Activated naive CD8-positive, alpha-beta T cell treated with anti-CD3 and anti-CD28 coated beads, Interleukin-2, amount 50 U/mL, for 24 hours (primary cell): ENCODE data around the gene NOL4L.
"Not testable (repeated sequence)": the region's sequence is repeated elsewhere in the genome, so short reads cannot be mapped to it uniquely, and the experiment has no call there.

ENCODE experiments used
- ATAC-seq: fragments of 150-1000 bp; cut with Tn5 transposase; one replicate; pipeline ENCODE4 v1.10.0; 2021
- DNase-seq: peaks from one replicate; pipeline ENCODE4 v3.0.0; 2021
- H3K27ac Mint-ChIP-seq: one replicate; pipeline ENCODE4 v1.8.0; 2021; ENCODE audit warnings: mild to moderate bottlenecking, mixed read lengths
- H3K27me3 Mint-ChIP-seq: one replicate; pipeline ENCODE4 v1.8.0; 2021; ENCODE audit warnings: mixed read lengths
- H3K36me3 Mint-ChIP-seq: one replicate; pipeline ENCODE4 v1.8.0; 2021; ENCODE audit warnings: low read depth, mixed read lengths
- H3K4me1 Mint-ChIP-seq: one replicate; pipeline ENCODE4 v1.8.0; 2021; ENCODE audit warnings: mixed read lengths
- H3K4me3 Mint-ChIP-seq: one replicate; pipeline ENCODE4 v1.8.0; 2021; ENCODE audit warnings: mild to moderate bottlenecking, moderate library complexity, mixed read lengths
- H3K9me3 Mint-ChIP-seq: one replicate; pipeline ENCODE4 v1.8.0; 2021; ENCODE audit warnings: mixed read lengths

Gene NOL4L

DNA sequence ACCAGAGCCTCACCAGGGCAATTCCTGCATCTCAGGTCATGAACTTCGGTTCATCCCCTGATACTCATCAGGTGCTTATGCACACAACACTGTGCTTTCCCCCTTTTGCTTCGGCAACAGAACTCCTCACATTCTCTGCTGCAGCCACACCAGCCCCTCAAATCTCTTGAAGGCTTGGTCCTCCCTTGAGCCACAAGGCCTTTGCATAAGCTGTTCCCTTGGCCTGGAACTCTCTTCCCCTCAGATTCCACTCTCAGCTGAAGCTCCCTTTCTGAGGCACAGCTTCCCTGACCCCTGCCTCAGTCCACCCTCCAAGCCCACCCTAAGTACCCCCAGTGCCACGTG is 76.4 kb downstream of the NOL4L start:
- Mint-ChIP-seq H3K9me3 (no peaks in the 10 kb centered on the region), H3K4me3 (peak overlapping the region; percentile 76), H3K4me1 (peaks cover 88% of the 10 kb centered on the region), H3K36me3 (peaks cover 11% of the 10 kb centered on the region), H3K27me3 (no peaks in the 10 kb centered on the region), H3K27ac (peak overlapping the region; percentile 83)
- no peak for ATAC-seq
- DNase-seq = no peak

DNA sequence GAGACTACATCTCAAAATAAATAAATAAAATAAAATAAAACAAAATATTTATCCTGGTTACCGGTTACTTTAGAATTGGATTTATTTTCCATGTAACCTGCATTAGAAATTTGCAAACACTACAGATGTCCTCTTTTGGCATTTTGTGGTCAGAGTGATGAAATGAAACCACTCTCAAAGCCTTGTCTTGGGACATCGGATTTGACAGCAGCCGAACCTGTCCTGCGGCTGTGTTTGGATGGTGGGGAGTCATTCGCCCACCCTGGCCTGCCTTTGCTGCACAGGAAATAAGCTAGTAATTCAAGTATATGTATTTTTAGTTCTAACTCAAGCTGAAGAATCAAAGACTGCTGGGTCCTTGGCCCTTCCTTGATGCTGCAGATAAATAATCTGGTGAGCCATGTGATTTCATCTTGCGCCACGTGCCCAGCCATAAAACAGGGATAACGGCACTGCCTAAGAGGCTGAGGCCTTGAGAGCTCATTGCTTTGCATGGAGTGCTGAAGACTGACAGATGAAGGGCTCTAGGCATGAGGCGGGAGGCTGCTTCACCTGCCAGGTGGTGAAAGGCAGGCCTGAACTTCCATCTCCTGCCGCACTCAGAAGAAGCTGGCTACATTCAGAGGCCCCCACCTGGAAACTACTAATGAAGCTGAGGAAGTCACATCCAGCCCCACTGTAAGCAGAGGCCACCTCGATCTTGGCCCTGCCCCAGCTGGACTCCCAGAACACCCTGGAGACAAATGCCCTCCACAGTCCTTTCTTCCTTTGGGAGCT is 76.9 kb downstream of the NOL4L start:
- DNase-seq = no peak
- peaks cover 85% of the 10 kb centered on the region for H3K4me1 Mint-ChIP-seq
- no peak overlapping the region for H3K4me3 Mint-ChIP-seq
- ATAC-seq = no peak
- H3K27ac Mint-ChIP-seq = peak overlapping the region; percentile 83
- H3K36me3 Mint-ChIP-seq = peaks cover 11% of the 10 kb centered on the region
- no peaks in the 10 kb centered on the region for H3K9me3 Mint-ChIP-seq
- H3K27me3 Mint-ChIP-seq = no peaks in the 10 kb centered on the region

DNA sequence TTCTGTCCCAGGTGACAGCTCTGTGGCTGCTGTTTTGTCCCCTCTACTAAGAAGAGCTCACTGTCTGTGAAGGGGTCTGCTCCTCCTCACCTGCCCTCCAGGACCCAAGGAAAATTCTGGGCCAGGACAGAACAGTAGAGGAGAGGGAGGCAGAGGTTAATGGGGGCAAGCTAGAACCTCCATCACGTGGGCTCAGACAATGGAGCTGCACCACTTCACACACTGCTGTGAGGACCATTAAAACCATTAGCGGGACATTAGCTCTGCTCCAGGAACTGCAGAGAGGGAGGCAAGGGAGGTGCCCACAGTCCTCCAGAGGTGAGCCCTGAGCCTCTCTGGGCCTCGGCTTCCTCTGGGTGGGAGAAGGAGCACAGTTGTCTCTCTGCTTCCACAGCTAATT is 78.4 kb downstream of the NOL4L start:
- Mint-ChIP-seq H3K4me1 (peaks cover 77% of the 10 kb centered on the region), H3K27ac (no peak overlapping the region), H3K4me3 (no peak overlapping the region), H3K36me3 (peaks cover 14% of the 10 kb centered on the region), H3K27me3 (no peaks in the 10 kb centered on the region), H3K9me3 (no peaks in the 10 kb centered on the region)
- ATAC-seq (no peak), DNase-seq (no peak)

DNA sequence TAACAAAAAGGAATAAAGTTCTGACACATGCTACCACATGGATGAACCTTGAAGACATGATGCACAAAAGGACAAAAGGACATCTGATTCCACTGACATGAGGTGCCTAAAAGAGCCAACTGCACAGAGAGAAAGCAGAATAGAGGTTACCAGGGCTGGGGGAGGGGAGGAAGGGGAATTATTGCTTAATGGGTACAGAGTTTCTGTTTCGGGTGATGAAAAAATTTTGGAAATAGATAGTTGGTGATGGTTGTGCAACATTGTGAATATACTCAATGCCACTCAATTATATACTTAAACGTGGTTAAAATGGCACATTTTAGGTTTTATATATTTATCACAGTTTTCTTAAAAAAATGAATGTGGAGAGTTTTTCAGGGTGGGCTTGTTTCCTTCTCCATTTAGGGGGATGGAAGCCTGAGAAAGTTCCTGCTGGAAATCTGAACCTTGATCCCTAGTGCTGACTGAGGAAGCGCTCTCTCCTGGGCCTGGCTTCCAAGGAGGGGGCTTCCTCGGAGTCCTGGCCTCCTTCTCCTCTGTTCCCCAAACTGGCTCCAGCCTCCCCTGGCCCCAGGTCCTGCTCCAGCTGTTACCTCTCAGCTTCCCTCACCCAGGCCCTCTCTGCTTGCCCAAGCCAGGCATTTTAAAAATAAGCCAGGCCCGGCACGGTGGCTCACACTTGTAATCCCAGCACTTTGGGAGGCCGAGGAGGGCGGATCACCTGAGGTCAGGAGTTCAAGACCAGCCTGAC is 79.2 kb downstream of the NOL4L start:
- Mint-ChIP-seq H3K4me1 (peaks cover 75% of the 10 kb centered on the region), H3K36me3 (peaks cover 14% of the 10 kb centered on the region), H3K9me3 (no peaks in the 10 kb centered on the region), H3K27ac (peak overlapping the region; percentile 20), H3K27me3 (no peaks in the 10 kb centered on the region), H3K4me3 (no peak overlapping the region)
- ATAC-seq (no peak), DNase-seq (no peak)

DNA sequence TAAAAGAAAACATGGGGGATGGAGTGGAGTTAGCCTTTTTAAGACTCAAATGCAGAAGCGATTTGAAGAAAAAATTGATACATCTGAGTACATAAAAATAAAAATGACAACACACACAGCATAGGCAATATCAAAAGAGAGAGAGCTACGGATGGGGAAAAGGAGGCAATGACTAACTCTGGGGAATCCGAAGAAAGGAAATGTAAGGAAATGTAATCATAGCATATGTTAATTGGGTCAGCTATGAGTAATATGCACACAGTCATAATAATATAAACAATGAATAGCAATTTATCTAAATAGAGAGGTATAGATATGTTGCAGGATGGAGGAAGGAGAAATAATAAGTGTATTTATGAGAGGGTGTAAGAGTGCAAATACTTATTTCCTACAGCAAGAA is 83.4 kb downstream of the NOL4L start:
- Mint-ChIP-seq H3K9me3 (no peaks in the 10 kb centered on the region), H3K4me1 (peaks cover 45% of the 10 kb centered on the region), H3K27ac (no peak overlapping the region), H3K27me3 (no peaks in the 10 kb centered on the region), H3K4me3 (no peak overlapping the region), H3K36me3 (peaks cover 8% of the 10 kb centered on the region)
- DNase-seq (no peak), ATAC-seq (peak; percentile 30)

DNA sequence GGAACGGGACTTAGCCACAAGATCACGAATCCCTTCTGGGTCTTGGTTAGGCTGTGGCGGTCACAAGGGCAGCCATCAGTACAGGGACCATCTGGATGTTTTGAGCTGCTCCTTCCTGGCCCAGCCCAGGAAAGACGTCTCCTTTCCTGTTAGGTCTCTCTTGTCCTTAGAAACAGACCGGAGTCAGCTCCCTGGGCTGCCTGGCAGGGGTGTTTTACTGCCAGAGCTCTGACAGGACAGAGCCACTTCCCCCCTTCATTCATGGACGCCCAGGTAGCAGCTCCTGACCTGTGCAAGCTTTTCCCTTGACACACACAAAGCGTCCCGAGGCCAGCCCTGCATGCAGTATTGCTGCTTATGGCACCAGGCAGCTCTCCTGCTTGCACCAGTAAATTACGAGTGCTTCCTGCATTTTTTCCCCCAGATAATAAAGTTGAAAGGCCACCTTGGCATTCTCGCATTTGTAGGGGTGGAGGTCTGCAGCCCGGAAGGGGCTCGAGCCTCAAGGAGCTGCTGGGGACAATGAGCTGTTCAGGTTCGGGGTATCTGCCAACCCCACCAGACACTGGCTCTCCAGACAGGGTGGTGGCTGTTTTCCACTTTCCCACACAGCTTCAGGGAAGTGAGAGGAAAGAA is 87.4 kb downstream of the NOL4L start:
- peaks cover 20% of the 10 kb centered on the region for H3K4me1 Mint-ChIP-seq
- no peak overlapping the region for H3K27ac Mint-ChIP-seq
- no peak overlapping the region for H3K4me3 Mint-ChIP-seq
- H3K36me3 Mint-ChIP-seq = peaks cover 2% of the 10 kb centered on the region
- no peaks in the 10 kb centered on the region for H3K27me3 Mint-ChIP-seq
- DNase-seq (no peak), ATAC-seq (no peak)
- H3K9me3 Mint-ChIP-seq = no peaks in the 10 kb centered on the region

DNA sequence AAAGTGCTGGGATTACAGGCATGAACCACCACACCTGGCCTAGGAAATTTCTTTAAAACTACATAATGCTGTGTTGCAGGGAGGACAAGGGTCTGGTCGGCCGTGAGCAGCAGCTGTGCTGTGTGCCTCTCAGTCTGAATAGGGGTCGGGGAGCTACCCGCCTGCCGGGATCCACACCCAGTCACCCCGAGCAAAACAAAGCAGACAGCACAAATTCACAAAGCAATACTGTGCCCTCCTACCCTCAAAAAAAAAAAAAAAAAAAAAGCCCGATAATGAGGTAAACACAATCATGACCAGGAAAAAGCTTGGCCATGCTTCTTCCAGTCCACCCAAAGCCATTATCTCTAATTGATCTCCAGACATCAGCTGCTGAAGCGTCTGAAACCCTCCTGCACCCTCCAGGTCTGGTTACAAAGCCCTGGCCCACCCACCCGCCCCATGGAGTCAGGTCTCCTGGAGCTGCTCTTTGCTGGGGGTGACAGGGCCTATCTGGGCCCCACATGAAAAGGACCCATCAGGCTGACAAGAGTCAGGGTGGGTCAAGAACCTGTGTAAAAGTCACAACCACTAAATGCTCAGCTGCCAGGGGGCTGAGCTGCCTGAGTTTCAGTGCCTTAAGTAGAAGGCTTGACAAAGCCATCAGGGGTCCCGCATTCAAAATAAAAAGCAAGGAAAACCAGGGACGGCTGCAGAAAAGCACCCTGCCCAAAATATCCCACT is 88.2 kb downstream of the NOL4L start:
- H3K27me3 Mint-ChIP-seq = no peaks in the 10 kb centered on the region
- H3K36me3 Mint-ChIP-seq = peaks cover 2% of the 10 kb centered on the region
- no peak overlapping the region for H3K4me3 Mint-ChIP-seq
- no peaks in the 10 kb centered on the region for H3K9me3 Mint-ChIP-seq
- no peak overlapping the region for H3K27ac Mint-ChIP-seq
- no peak for ATAC-seq
- H3K4me1 Mint-ChIP-seq = peaks cover 20% of the 10 kb centered on the region
- DNase-seq = no peak

DNA sequence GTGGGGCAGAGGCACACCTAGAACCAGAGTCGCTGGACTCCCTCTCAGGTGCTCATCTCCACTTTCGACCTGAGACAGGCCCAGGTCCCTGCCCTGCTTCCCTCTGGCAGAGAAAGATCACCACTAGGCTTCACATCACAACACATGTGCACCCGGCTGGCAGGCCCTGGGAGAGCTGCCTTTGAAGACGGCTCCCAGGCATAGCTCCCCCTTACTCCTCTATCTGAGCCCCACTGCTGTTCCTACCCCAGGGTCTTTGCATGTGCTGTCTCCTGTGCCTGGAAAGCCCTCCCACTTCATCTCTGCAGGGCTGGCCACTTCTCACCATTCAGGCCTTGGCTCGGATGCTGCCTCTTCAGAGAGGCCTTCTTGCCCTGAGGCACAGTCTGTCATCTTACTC is 89.2 kb downstream of the NOL4L start:
- Mint-ChIP-seq H3K36me3 (no peaks in the 10 kb centered on the region), H3K4me3 (no peak overlapping the region), H3K27me3 (no peaks in the 10 kb centered on the region), H3K27ac (no peak overlapping the region), H3K9me3 (no peaks in the 10 kb centered on the region), H3K4me1 (peaks cover 11% of the 10 kb centered on the region)
- no peak for ATAC-seq
- DNase-seq = no peak

DNA sequence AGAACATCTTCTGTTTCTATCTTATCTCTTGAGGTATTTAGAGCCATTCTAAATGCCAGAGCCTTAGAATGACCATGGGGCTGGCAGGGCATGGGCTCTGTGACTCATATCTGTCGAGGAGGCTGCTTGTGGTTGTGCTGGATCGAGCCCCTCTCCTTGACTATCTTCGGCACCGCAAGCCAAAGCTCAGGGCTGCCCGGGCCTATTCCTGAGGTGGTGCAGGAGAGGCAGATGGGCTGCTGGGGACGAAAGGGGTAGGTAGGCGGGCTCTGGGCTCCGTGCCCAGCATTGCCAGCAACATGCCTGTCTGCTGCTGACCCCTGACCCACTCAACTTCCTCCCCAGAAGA is 89.9 kb downstream of the NOL4L start:
- Mint-ChIP-seq H3K9me3 (no peaks in the 10 kb centered on the region), H3K4me3 (no peak overlapping the region), H3K27me3 (no peaks in the 10 kb centered on the region), H3K4me1 (peaks cover 11% of the 10 kb centered on the region), H3K27ac (no peak overlapping the region), H3K36me3 (no peaks in the 10 kb centered on the region)
- ATAC-seq = no peak
- DNase-seq = no peak

DNA sequence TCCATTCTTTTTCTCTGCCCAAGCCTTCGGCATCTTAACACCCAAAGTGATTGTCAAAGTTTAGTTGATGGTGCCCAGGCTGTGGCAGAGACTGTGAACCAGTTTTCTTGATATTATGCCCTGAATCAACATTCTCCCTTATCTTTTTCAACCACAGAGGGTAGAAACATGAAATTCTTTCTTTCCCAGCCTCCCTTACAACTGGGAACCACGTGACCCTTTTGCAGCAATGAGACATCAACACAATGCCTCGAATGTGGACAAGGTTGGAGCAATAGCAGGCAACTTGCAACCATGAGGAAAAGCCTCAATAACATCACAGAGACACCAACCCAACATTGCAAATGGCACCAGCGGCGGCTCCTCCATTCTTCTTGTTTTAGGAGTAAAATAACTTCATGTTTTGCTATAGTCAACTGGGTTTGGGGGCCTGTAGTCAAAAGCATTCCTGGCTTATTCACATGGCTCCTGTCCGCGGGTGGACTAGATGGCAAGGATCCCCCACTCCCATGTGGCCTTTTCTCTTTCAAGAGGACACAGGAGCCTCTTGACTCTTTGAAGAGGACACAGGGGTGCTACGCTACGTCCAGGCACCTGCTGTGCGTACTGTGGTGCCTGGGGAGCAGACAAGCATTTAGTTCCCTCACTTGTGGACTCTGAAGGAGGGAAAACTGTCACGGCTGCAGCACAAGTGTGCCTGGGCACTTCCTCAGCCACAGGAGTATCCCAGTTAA is 90.5 kb downstream of the NOL4L start:
- peaks cover 9% of the 10 kb centered on the region for H3K4me1 Mint-ChIP-seq
- no peaks in the 10 kb centered on the region for H3K36me3 Mint-ChIP-seq
- ATAC-seq = no peak

DNA sequence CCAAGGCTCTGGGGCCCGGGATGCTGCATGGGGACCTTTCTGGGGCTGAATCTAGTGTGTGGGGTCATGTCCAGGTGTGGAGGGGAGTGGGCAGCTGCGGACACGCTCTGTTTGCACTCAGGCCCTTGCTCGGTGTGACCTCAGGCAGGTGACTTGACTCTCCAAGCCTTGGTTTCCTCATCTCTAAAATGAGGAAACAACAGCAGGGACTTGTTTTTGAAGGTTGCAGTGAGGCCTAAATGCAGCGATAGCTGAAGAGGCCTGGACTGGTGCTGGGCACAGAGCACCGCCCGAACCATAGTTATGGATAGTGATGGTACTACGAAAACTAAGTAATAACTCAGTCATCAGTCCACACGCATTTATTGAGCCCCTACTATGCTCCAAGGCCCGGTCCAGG is 91.8 kb downstream of the NOL4L start:
- H3K4me3 Mint-ChIP-seq = no peak overlapping the region
- peaks cover 8% of the 10 kb centered on the region for H3K4me1 Mint-ChIP-seq
- DNase-seq (no peak), ATAC-seq (no peak)
- no peak overlapping the region for H3K27ac Mint-ChIP-seq
- H3K36me3 Mint-ChIP-seq = peaks cover 2% of the 10 kb centered on the region
- no peaks in the 10 kb centered on the region for H3K27me3 Mint-ChIP-seq
- peaks cover 6% of the 10 kb centered on the region for H3K9me3 Mint-ChIP-seq

More for the DNA sequence above, 90.5 kb downstream of the NOL4L start:
- DNase-seq = no peak
- no peaks in the 10 kb centered on the region for H3K27me3 Mint-ChIP-seq
- no peak overlapping the region for H3K4me3 Mint-ChIP-seq
- no peak overlapping the region for H3K27ac Mint-ChIP-seq
- no peaks in the 10 kb centered on the region for H3K9me3 Mint-ChIP-seq

DNA sequence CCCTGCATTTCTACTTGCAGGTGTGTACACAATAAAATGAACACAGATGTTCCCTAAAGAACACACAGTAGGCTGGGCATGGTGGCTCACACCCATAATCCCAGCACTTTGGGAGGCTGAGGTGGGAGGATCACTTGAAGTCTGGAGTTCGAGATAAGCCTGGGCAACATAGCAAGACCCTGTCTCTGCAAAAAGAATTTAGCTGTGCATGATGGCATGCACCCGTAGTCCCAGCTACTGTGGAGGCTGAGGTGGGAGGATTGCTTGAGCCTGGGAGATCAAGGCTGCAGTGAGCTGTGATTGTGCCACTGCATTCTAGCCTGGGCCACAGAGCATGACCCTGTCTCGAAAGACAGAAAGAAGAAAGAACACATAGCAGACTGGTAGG is 93.4 kb downstream of the NOL4L start:
- H3K9me3 Mint-ChIP-seq, H3K36me3 Mint-ChIP-seq, ATAC-seq, H3K27me3 Mint-ChIP-seq, H3K4me1 Mint-ChIP-seq, DNase-seq, H3K4me3 Mint-ChIP-seq, H3K27ac Mint-ChIP-seq: not testable (repeated sequence)

DNA sequence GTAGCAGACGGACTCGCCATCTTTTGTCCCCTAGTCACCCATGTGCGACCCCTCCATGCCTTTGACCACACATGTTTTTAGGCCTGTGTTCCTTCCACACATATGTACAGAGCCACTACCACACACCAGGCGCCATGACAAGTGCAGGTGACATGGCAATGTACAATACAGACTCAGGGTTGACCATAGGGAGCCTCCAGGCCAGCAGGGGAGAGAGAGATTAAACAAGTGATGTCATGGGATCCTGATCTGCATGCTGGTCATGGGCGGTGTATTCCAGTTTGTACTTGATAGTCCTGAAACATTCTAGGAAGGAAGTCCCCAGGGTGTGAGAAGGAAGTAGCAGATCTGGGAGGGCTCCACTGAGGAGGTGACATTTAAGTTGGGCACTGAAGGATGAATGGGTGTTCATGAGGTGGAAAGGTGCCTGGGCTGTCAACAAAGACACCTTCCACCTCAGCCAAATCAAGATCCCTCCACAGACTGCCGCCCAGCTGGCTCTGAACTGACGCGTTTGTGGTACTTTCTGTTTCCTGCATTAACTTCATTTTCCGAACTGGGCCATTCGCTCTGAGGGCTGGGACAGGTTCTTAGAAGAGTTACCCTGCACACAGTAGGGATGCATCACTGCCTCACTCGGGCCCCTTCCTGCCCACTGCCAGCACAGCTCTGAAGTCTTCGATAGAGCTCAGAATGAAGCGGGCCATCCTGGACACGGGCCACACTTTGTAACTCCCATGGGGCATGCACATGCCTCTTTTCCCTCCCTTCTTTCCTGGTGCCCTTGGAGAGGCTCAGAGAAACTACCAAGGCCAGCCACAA is 94.0 kb downstream of the NOL4L start:
- H3K27ac Mint-ChIP-seq = no peak overlapping the region
- peaks cover 8% of the 10 kb centered on the region for H3K36me3 Mint-ChIP-seq
- no peak for DNase-seq
- no peak overlapping the region for H3K4me3 Mint-ChIP-seq
- no peak for ATAC-seq
- peaks cover 7% of the 10 kb centered on the region for H3K9me3 Mint-ChIP-seq
- no peaks in the 10 kb centered on the region for H3K27me3 Mint-ChIP-seq
- peaks cover 7% of the 10 kb centered on the region for H3K4me1 Mint-ChIP-seq
